Adrenal gland (tissue), 5 donors: ENCODE data around the gene ERC1.

ENCODE experiments used
- POLR2A ChIP-seq, 2 donors: fragments of 450-650 bp; IDR thresholded peaks; one replicate each; pipeline ENCODE4 v1.6.1; 2017; ENCODE audit warnings: antibody characterized with exemption in 2 of 2, mild to moderate bottlenecking in 2 of 2, moderate library complexity in 1 of 2
- TF ChIP-seq, protein P1 (sequence below), 6 experiments: fragments of 450-650 bp in 4 of 6; fragments of 200-600 bp in 2 of 6; sonication (generic) in 1 of 6; IDR thresholded peaks; 1 replicate in 5 of 6; 2 replicates in 1 of 6; pipeline versions ENCODE4 v1.5.1 to v1.8.0; 2016 to 2021; ENCODE audit warnings: antibody characterized with exemption in 6 of 6, mild to moderate bottlenecking in 2 of 6, moderate library complexity in 1 of 6
- donor health status: DM: no; HTN: no; CAD: no.

DNA sequence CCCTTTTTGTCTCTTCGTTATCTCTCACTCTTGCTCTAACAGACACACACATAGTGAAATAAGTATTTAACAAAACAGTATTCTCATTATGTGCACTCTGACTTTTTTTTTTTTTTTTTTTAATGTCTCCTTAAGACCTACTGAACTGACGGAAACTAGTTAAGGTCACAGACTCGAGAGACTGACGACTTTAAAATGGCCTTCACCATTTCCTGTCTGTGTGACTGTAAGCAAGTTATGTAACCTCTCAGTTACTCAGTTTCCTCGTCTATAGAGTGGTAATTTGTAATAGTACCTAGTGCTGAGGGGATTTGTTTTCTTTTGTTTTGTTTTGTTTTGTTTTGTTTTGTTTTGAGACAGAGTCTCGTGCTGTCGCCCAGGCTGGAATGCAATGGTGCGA is 318.6 kb downstream of the ERC1 start:
- no peak for TF ChIP-seq POLR2A (IDR thresholded peaks at IDR 0.05)
- TF ChIP-seq, protein P1, sequence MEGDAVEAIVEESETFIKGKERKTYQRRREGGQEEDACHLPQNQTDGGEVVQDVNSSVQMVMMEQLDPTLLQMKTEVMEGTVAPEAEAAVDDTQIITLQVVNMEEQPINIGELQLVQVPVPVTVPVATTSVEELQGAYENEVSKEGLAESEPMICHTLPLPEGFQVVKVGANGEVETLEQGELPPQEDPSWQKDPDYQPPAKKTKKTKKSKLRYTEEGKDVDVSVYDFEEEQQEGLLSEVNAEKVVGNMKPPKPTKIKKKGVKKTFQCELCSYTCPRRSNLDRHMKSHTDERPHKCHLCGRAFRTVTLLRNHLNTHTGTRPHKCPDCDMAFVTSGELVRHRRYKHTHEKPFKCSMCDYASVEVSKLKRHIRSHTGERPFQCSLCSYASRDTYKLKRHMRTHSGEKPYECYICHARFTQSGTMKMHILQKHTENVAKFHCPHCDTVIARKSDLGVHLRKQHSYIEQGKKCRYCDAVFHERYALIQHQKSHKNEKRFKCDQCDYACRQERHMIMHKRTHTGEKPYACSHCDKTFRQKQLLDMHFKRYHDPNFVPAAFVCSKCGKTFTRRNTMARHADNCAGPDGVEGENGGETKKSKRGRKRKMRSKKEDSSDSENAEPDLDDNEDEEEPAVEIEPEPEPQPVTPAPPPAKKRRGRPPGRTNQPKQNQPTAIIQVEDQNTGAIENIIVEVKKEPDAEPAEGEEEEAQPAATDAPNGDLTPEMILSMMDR (IDR thresholded peaks at IDR 0.05) = no peak
